SK-N-SH treated with all-trans-retinoic acid at 6 μM for 48 hours (cell line): ENCODE measurements around the gene NT5C3A.

Experiments used
- ATAC-seq: fragments of 200-7000 bp; cut with Tn5 transposase; 3 replicates; pipeline ENCODE4 v1.9.1; 2020; ENCODE audit warnings: mild to moderate bottlenecking, moderate library complexity
- ARNTL ChIP-seq: fragments of 450-650 bp; formaldehyde crosslinking; IDR thresholded peaks from 2 replicates; pipeline ENCODE4 v1.5.0; 2020; ENCODE audit warnings: low read depth, mild to moderate bottlenecking, moderate library complexity, borderline replicate concordance
- CSDC2 ChIP-seq: fragments of 250-450 bp; sonication (Bioruptor Pico); IDR thresholded peaks from 2 replicates; pipeline ENCODE4 v1.5.0; 2020; ENCODE audit warnings: mild to moderate bottlenecking, moderate library complexity
- ESRRG ChIP-seq: fragments of 250-450 bp; sonication (Bioruptor Pico); IDR thresholded peaks from 2 replicates; pipeline ENCODE4 v1.6.1; 2021; ENCODE audit warnings: mild to moderate bottlenecking
- GLIS3 ChIP-seq: fragments of 250-450 bp; sonication (Bioruptor Pico); IDR thresholded peaks from 2 replicates; pipeline ENCODE4 v1.5.0; 2020; ENCODE audit warnings: mild to moderate bottlenecking, moderate library complexity
- ISL1 ChIP-seq: fragments of 250-450 bp; sonication (Bioruptor Pico); IDR thresholded peaks from 2 replicates; pipeline ENCODE4 v2.1.2; 2022; ENCODE audit warnings: mild to moderate bottlenecking, moderate library complexity
- OSR1 ChIP-seq: fragments of 250-450 bp; sonication (Bioruptor Pico); IDR thresholded peaks from 2 replicates; pipeline ENCODE4 v1.8.0; 2022; ENCODE audit warnings: moderate library complexity, mild to moderate bottlenecking, inconsistent platforms
- PPARA ChIP-seq: fragments of 250-450 bp; sonication (Bioruptor Pico); IDR thresholded peaks from 2 replicates; pipeline ENCODE4 v1.5.0; 2020; ENCODE audit warnings: mild to moderate bottlenecking, borderline replicate concordance
- RARB ChIP-seq: fragments of 250-450 bp; sonication (Bioruptor Pico); IDR thresholded peaks from 2 replicates; pipeline ENCODE4 v1.8.0; 2021; ENCODE audit warnings: mild to moderate bottlenecking, moderate library complexity
- SNAI2 ChIP-seq: fragments of 250-450 bp; sonication (Bioruptor Pico); IDR thresholded peaks from 2 replicates; pipeline ENCODE4 v1.5.0; 2020; ENCODE audit warnings: mild to moderate bottlenecking, moderate library complexity
- TCF4 ChIP-seq: fragments of 250-450 bp; sonication (Bioruptor Pico); IDR thresholded peaks from 2 replicates; pipeline ENCODE4 v1.8.0; 2021; ENCODE audit warnings: mild to moderate bottlenecking, moderate library complexity, borderline replicate concordance
- TOX ChIP-seq: fragments of 250-450 bp; sonication (Bioruptor Pico); IDR thresholded peaks from 2 replicates; pipeline ENCODE4 v1.8.0; 2021; ENCODE audit warnings: mild to moderate bottlenecking, moderate library complexity, borderline replicate concordance
- ZC3H10 ChIP-seq: fragments of 250-450 bp; sonication (Bioruptor Pico); IDR thresholded peaks from 2 replicates; pipeline ENCODE4 v1.5.1; 2021; ENCODE audit warnings: mild to moderate bottlenecking, moderate library complexity
- ZFP3 ChIP-seq: fragments of 250-450 bp; sonication (Bioruptor Pico); IDR thresholded peaks from 2 replicates; pipeline ENCODE4 v1.5.0; 2020; ENCODE audit warnings: mild to moderate bottlenecking, moderate library complexity
- ZFP30 ChIP-seq: fragments of 450-650 bp; formaldehyde crosslinking; IDR thresholded peaks from 2 replicates; pipeline ENCODE4 v1.5.0; 2022; ENCODE audit warnings: mild to moderate bottlenecking, moderate library complexity
- ZNF565 ChIP-seq: fragments of 450-650 bp; formaldehyde crosslinking; conservative IDR thresholded peaks from 2 replicates; pipeline ENCODE4 v1.5.0; 2020; ENCODE audit warnings: low read depth, mild to moderate bottlenecking, moderate library complexity
- ZNF70 ChIP-seq: fragments of 450-650 bp; formaldehyde crosslinking; IDR thresholded peaks from 2 replicates; pipeline ENCODE4 v1.5.0; 2020; ENCODE audit warnings: mild to moderate bottlenecking, moderate library complexity
- ZNF8 ChIP-seq: fragments of 450-650 bp; formaldehyde crosslinking; IDR thresholded peaks from 2 replicates; pipeline ENCODE4 v1.5.0; 2020; ENCODE audit warnings: mild to moderate bottlenecking, moderate library complexity
- TF ChIP-seq, protein P1 (sequence below): fragments of 250-450 bp; sonication (Bioruptor Pico); IDR thresholded peaks from 2 replicates; pipeline ENCODE4 v1.8.0; 2021; ENCODE audit warnings: low read depth, mild to moderate bottlenecking, moderate library complexity, borderline replicate concordance
- TF ChIP-seq, protein P2 (sequence below): fragments of 250-450 bp; sonication (Bioruptor Pico); IDR thresholded peaks from 2 replicates; pipeline ENCODE4 v1.8.0; 2020; ENCODE audit warnings: mild to moderate bottlenecking, moderate library complexity, borderline replicate concordance
- TF ChIP-seq, protein P3 (sequence below): fragments of 250-450 bp; sonication (Bioruptor Pico); IDR thresholded peaks from 2 replicates; pipeline ENCODE4 v1.5.1; 2021; ENCODE audit warnings: mild to moderate bottlenecking, moderate library complexity
- TF ChIP-seq, protein P4 (sequence below): fragments of 250-450 bp; sonication (Bioruptor Pico); IDR thresholded peaks from 2 replicates; pipeline ENCODE4 v1.5.0; 2020; ENCODE audit warnings: mild to moderate bottlenecking, moderate library complexity
- TF ChIP-seq, protein P5 (sequence below): fragments of 250-450 bp; sonication (Bioruptor Pico); IDR thresholded peaks from 2 replicates; pipeline ENCODE4 v1.5.1; 2020; ENCODE audit warnings: low read depth, mild to moderate bottlenecking, moderate library complexity

The NT5C3A gene

DNA sequence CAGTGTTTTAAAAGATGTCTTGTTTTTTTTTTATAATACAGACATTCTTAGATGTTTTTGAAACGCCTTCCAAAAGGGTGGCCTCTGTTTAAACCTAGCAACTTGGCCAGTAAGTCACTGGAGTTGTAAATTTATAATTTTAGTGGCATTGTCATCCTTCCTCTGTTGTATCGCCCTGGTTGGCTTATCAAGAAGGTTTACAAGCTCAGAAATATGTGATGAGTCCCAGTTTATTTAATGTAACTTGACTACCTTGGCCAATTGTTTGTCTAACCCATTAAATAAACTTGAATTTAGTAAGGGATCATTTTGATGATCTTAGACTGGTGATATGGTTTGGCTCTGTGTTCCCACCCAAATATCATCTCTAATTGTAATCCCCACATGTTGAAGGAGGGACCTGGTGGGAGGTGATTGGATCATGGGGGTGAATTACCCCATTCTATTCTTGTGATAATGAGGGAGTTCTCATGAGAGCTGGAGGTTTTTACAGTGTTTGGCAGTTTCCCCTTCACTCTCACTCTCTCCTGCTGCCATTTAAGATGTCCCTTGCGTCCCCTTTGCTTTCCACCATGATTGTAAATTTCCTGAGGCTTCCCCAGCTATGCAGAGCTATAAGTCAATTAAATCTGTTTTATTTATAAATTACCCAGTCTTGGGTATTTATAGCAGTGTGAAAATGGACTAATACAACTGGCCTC, 13.4 kb upstream of the NT5C3A start:
- TF ChIP-seq PPARA (CRISPR knock-in tag) (no peak), ESRRG (CRISPR knock-in tag) (no peak), ZFP3 (CRISPR knock-in tag) (no peak), ZNF8 (no peak), ZFP30 (no peak), ISL1 (CRISPR knock-in tag) (no peak), RARB (CRISPR knock-in tag) (no peak), GLIS3 (CRISPR knock-in tag) (no peak), CSDC2 (CRISPR knock-in tag) (no peak), ZNF565 (CRISPR knock-in tag) (no peak), SNAI2 (no peak)
- TF ChIP-seq, protein P1, sequence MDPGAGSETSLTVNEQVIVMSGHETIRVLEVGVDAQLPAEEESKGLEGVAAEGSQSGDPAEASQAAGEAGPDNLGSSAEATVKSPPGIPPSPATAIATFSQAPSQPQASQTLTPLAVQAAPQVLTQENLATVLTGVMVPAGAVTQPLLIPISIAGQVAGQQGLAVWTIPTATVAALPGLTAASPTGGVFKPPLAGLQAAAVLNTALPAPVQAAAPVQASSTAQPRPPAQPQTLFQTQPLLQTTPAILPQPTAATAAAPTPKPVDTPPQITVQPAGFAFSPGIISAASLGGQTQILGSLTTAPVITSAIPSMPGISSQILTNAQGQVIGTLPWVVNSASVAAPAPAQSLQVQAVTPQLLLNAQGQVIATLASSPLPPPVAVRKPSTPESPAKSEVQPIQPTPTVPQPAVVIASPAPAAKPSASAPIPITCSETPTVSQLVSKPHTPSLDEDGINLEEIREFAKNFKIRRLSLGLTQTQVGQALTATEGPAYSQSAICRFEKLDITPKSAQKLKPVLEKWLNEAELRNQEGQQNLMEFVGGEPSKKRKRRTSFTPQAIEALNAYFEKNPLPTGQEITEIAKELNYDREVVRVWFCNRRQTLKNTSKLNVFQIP (CRISPR knock-in tag): no peak
- TF ChIP-seq, protein P2, sequence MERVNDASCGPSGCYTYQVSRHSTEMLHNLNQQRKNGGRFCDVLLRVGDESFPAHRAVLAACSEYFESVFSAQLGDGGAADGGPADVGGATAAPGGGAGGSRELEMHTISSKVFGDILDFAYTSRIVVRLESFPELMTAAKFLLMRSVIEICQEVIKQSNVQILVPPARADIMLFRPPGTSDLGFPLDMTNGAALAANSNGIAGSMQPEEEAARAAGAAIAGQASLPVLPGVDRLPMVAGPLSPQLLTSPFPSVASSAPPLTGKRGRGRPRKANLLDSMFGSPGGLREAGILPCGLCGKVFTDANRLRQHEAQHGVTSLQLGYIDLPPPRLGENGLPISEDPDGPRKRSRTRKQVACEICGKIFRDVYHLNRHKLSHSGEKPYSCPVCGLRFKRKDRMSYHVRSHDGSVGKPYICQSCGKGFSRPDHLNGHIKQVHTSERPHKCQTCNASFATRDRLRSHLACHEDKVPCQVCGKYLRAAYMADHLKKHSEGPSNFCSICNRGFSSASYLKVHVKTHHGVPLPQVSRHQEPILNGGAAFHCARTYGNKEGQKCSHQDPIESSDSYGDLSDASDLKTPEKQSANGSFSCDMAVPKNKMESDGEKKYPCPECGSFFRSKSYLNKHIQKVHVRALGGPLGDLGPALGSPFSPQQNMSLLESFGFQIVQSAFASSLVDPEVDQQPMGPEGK (CRISPR knock-in tag): no peak
- TF ChIP-seq, protein P3, sequence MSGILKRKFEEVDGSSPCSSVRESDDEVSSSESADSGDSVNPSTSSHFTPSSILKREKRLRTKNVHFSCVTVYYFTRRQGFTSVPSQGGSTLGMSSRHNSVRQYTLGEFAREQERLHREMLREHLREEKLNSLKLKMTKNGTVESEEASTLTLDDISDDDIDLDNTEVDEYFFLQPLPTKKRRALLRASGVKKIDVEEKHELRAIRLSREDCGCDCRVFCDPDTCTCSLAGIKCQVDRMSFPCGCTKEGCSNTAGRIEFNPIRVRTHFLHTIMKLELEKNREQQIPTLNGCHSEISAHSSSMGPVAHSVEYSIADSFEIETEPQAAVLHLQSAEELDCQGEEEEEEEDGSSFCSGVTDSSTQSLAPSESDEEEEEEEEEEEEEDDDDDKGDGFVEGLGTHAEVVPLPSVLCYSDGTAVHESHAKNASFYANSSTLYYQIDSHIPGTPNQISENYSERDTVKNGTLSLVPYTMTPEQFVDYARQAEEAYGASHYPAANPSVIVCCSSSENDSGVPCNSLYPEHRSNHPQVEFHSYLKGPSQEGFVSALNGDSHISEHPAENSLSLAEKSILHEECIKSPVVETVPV (CRISPR knock-in tag): no peak
- TF ChIP-seq, protein P4, sequence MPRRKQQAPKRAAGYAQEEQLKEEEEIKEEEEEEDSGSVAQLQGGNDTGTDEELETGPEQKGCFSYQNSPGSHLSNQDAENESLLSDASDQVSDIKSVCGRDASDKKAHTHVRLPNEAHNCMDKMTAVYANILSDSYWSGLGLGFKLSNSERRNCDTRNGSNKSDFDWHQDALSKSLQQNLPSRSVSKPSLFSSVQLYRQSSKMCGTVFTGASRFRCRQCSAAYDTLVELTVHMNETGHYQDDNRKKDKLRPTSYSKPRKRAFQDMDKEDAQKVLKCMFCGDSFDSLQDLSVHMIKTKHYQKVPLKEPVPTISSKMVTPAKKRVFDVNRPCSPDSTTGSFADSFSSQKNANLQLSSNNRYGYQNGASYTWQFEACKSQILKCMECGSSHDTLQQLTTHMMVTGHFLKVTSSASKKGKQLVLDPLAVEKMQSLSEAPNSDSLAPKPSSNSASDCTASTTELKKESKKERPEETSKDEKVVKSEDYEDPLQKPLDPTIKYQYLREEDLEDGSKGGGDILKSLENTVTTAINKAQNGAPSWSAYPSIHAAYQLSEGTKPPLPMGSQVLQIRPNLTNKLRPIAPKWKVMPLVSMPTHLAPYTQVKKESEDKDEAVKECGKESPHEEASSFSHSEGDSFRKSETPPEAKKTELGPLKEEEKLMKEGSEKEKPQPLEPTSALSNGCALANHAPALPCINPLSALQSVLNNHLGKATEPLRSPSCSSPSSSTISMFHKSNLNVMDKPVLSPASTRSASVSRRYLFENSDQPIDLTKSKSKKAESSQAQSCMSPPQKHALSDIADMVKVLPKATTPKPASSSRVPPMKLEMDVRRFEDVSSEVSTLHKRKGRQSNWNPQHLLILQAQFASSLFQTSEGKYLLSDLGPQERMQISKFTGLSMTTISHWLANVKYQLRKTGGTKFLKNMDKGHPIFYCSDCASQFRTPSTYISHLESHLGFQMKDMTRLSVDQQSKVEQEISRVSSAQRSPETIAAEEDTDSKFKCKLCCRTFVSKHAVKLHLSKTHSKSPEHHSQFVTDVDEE: no peak
- TF ChIP-seq, protein P5, sequence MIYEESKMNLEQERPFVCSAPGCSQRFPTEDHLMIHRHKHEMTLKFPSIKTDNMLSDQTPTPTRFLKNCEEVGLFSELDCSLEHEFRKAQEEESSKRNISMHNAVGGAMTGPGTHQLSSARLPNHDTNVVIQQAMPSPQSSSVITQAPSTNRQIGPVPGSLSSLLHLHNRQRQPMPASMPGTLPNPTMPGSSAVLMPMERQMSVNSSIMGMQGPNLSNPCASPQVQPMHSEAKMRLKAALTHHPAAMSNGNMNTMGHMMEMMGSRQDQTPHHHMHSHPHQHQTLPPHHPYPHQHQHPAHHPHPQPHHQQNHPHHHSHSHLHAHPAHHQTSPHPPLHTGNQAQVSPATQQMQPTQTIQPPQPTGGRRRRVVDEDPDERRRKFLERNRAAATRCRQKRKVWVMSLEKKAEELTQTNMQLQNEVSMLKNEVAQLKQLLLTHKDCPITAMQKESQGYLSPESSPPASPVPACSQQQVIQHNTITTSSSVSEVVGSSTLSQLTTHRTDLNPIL (CRISPR knock-in tag): no peak
- ATAC-seq: no peak

DNA sequence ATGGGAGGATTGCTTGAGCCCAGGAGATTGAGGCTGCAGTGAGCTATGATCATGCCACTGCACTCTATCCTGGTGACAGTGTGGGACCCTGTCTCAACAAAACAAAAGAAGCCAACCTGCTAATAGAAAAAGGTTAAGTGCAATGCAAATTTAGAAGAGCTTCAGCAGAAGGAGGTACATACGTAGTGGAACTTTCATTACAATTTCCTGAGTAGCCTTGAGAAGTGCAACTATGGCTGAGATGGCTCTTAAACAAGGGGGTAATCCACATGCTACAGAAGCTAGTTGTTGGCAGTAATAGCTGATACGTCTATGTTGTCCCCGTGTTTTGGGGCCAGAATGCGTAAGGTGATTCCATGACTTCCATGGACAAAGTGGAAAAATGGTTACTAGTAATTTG, 10.7 kb upstream of the NT5C3A start:
- no peak for ATAC-seq
- no peak for TF ChIP-seq ZC3H10 (CRISPR knock-in tag)
- TF ChIP-seq ZNF8: no peak
- no peak for TF ChIP-seq ZNF70 (CRISPR knock-in tag)
- TF ChIP-seq TOX (CRISPR knock-in tag): no peak
- no peak for TF ChIP-seq GLIS3 (CRISPR knock-in tag)
- TF ChIP-seq TCF4 (CRISPR knock-in tag): no peak
- TF ChIP-seq ARNTL (CRISPR knock-in tag): no peak
- no peak for TF ChIP-seq SNAI2
- no peak for TF ChIP-seq OSR1

DNA sequence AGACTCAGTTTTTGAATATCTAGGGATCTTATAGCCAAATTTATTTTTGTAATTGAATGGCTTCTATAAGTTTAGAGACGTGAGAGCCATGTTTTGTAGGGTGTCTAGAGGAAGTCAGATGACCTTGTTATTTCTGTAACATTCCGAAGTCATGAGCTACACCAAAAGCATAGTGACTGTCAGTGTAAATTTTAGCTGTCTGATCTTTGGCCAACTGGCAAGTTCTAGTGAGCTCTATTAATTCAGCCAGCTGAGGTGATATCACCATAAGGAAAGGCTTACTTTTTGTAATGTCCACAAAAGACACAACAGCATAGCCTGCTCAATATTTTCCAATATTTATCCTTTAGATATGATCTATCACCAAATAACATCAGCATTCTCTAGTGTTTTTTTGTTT, 9.9 kb upstream of the NT5C3A start:
- ATAC-seq: peak; percentile 88
- TF ChIP-seq TCF4 (CRISPR knock-in tag) (no peak), ISL1 (CRISPR knock-in tag) (peak; percentile 31; the same call in 1 of the 2 replicates)
